Left cardiac atrium (tissue), 4 donors: ENCODE data around the gene ATP2C2. TPM values are rescaled to one million over a fixed set of nuclear protein-coding genes. Genes with fewer than 3 reads are reported as not detected.
"Not testable (repeated sequence)": the region's sequence is repeated elsewhere in the genome, so short reads cannot be mapped to it uniquely, and the experiment has no call there.

Experiments
- ATAC-seq, 2 donors: fragments of 200-7000 bp; cut with Tn5 transposase; one replicate each; pipeline ENCODE4 v1.9.1; 2020; ENCODE audit warnings: mild to moderate bottlenecking in 2 of 2, moderate library complexity in 2 of 2
- DNase-seq: peaks from one replicate; pipeline ENCODE4 v3.0.0-alpha.2; 2020
- intact Hi-C, 2 donors: fragments of 100-400 bp; cut with DNase I; formaldehyde crosslinking; loops; one replicate each; pipeline versions ENCODE4 v1.14.1 to v1.15.1; 2022 to 2023
- total RNA-seq, 2 donors: library from RNA; stranded (reverse); fragmentation: NEBNext Ultra II Directional; extraction: Animal tissue kit (Norgen Biotek cat#: 25700); gene quantifications; one replicate each; pipeline ENCODE4 v1.2.1, GENCODE V29; 2021
- donor health status: DM: no; HTN: yes; CAD: no.
- donor health status: DM: no; HTN: yes; CAD: no; lungs with severe emphysema.
- donor health status: DM: yes; HTN: yes; CAD: no.
- donor health status: Dilated cardiomyopathy.

The ATP2C2 gene
- total RNA-seq, 2 donors from 2014 or later, result not detected

GRCh38 chr16:84442416-84443145, 74.2 kb downstream of the ATP2C2 start:
- intact Hi-C loops, result no loop called here
- DNase-seq, result no peak
- ATAC-seq, result no peak

GRCh38 chr16:84443166-84443802, 74.9 kb downstream of the ATP2C2 start:
- intact Hi-C loops, result no loop called here
- no peak for DNase-seq
- ATAC-seq, result no peak

GRCh38 chr16:84444476-84444875, 76.1 kb downstream of the ATP2C2 start:
- intact Hi-C loops, result no loop called here
- ATAC-seq, result no peak
- DNase-seq, result no peak

- intact Hi-C loops, result no loop called here
- no peak for DNase-seq
- ATAC-seq, result no peak
Measured at GRCh38 chr16:84446084-84446483, 77.7 kb downstream of the ATP2C2 start.

- DNase-seq, result no peak
- ATAC-seq, result peak in 1 of 2 donors; percentile 58
- intact Hi-C loops, result no loop called here
Measured at GRCh38 chr16:84446596-84447392, 78.5 kb downstream of the ATP2C2 start.

- DNase-seq, result no peak
- ATAC-seq, result no peak
- intact Hi-C loops, result no loop called here
Measured at GRCh38 chr16:84448444-84448843, 80.1 kb downstream of the ATP2C2 start.

- no peak for DNase-seq
- intact Hi-C loops, result no loop called here
- no peak for ATAC-seq
Measured at GRCh38 chr16:84449156-84450140, 81.1 kb downstream of the ATP2C2 start.

GRCh38 chr16:84450176-84450865, 82.0 kb downstream of the ATP2C2 start:
- ATAC-seq, result no peak
- DNase-seq, result no peak
- intact Hi-C loops, result no loop called here

- DNase-seq, intact Hi-C loops, ATAC-seq: not testable (repeated sequence)
Measured at GRCh38 chr16:84451010-84451676, 82.8 kb downstream of the ATP2C2 start.

GRCh38 chr16:84451781-84452180, 83.4 kb downstream of the ATP2C2 start:
- intact Hi-C loops, result no loop called here
- DNase-seq, result no peak
- ATAC-seq, result no peak

GRCh38 chr16:84453061-84453752, 84.9 kb downstream of the ATP2C2 start:
- DNase-seq (no peak), ATAC-seq (peak in 1 of 2 donors; percentile 34)
- intact Hi-C loops, result no loop called here

GRCh38 chr16:84454611-84455010, 86.3 kb downstream of the ATP2C2 start:
- intact Hi-C loops, result no loop called here
- DNase-seq, result no peak

GRCh38 chr16:84455031-84455430, 86.7 kb downstream of the ATP2C2 start:
- DNase-seq, result no peak
- intact Hi-C loops, result no loop called here

More at GRCh38 chr16:84454611-84455010, 86.3 kb downstream of the ATP2C2 start:
- no peak for ATAC-seq

GRCh38 chr16:84458606-84459532, 90.5 kb downstream of the ATP2C2 start:
- intact Hi-C loops, result no loop called here
- ATAC-seq, result no peak
- DNase-seq, result no peak

More at GRCh38 chr16:84455031-84455430, 86.7 kb downstream of the ATP2C2 start:
- no peak for ATAC-seq

GRCh38 chr16:84459533-84459894, 91.2 kb downstream of the ATP2C2 start:
- intact Hi-C loops, result no loop called here
- DNase-seq (no peak), ATAC-seq (no peak)

- no peak for DNase-seq
- intact Hi-C loops, result no loop called here
- ATAC-seq, result peak; percentile 56 to 79
Measured at GRCh38 chr16:84459941-84460405, 91.6 kb downstream of the ATP2C2 start.
